OCI-LY7 (cell line): Measurements from ENCODE around the gene SMC6. TPM values are rescaled to one million over a fixed set of nuclear protein-coding genes. Genes with fewer than 3 reads are reported as not detected.

Source experiments
- BruUV-seq: library from RNA; stranded (reverse); fragments of 400-500 nt; replicated peaks from 2 replicates; lab custom pipeline; 2021; lab: Mats Ljungman, UMichigan
- CTCF ChIA-PET: fragments of 300-600 bp; sonication (Branson Sonifier 250); formaldehyde crosslinking; loops from one replicate; lab custom pipeline; 2022; ENCODE audit warnings: antibody characterized with exemption; ENCODE audit not compliant: unreplicated experiment; lab: Charles Lee
- POLR2A ChIA-PET: fragments of 300-600 bp; sonication (Branson Sonifier 250); formaldehyde crosslinking; loops from one replicate; lab custom pipeline; 2022; ENCODE audit warnings: antibody characterized with exemption; lab: Charles Lee
- DNase-seq: peaks from one replicate; pipeline ENCODE4 v3.0.0-alpha.2; 2015; ENCODE audit warnings: low spot score
- H2AFZ ChIP-seq: fragments of 200-600 bp; sonication (generic), shearing (Covaris generic); 2 replicates; pipeline ENCODE4 v1.6.1; 2014; ENCODE audit warnings: mild to moderate bottlenecking, antibody characterized with exemption, low read length, moderate library complexity
- H3K27ac ChIP-seq: fragments of 200-600 bp; sonication (generic); 2 replicates; pipeline ENCODE4 v1.5.1; 2014; ENCODE audit warnings: mixed run types, low read depth, mild to moderate bottlenecking, moderate library complexity, low read length, inconsistent platforms; ENCODE audit not compliant: poor library complexity, severe bottlenecking
- H3K36me3 ChIP-seq: fragments of 200-600 bp; sonication (generic); 2 replicates; pipeline ENCODE4 v1.6.1; 2014; ENCODE audit warnings: mild to moderate bottlenecking, antibody characterized with exemption, low read length, moderate library complexity, mixed read lengths; ENCODE audit not compliant: insufficient read depth
- H3K4me1 ChIP-seq: fragments of 200-600 bp; sonication (generic); 2 replicates; pipeline ENCODE4 v1.5.1; 2014; ENCODE audit warnings: mild to moderate bottlenecking, low read length; ENCODE audit not compliant: insufficient read depth, poor library complexity, severe bottlenecking
- H3K4me2 ChIP-seq: fragments of 200-600 bp; sonication (generic); 2 replicates; pipeline ENCODE4 v1.6.1; 2014; ENCODE audit warnings: mild to moderate bottlenecking, low read length
- H3K4me3 ChIP-seq: fragments of 200-600 bp; sonication (generic); 2 replicates; pipeline ENCODE4 v1.5.1; 2014; ENCODE audit warnings: mild to moderate bottlenecking, low read depth, low read length; ENCODE audit not compliant: poor library complexity, severe bottlenecking
- H3K79me2 ChIP-seq: fragments of 200-600 bp; sonication (generic); 2 replicates; pipeline ENCODE4 v1.6.1; 2016; ENCODE audit warnings: low read depth, mild to moderate bottlenecking, low read length, moderate library complexity, mixed read lengths; ENCODE audit not compliant: insufficient read depth
- H3K9me2 ChIP-seq: fragments of 200-600 bp; sonication (generic); 2 replicates; pipeline ENCODE4 v1.6.1; 2016; ENCODE audit warnings: mild to moderate bottlenecking, low read length, mixed read lengths; ENCODE audit not compliant: insufficient read depth
- H3K9me3 ChIP-seq: fragments of 200-600 bp; sonication (generic); 2 replicates; pipeline ENCODE4 v1.6.1; 2014; ENCODE audit warnings: mild to moderate bottlenecking, mixed run types, low read length, mixed read lengths
- H4K20me1 ChIP-seq: fragments of 200-600 bp; sonication (generic); 2 replicates; pipeline ENCODE4 v1.6.1; 2014; ENCODE audit warnings: mild to moderate bottlenecking, antibody characterized with exemption, low read length, moderate library complexity, mixed read lengths; ENCODE audit not compliant: insufficient read depth
- EZH2phosphoT487 ChIP-seq: fragments of 200-600 bp; sonication (generic); IDR thresholded peaks from 2 replicates; pipeline ENCODE4 v1.6.1; 2018; ENCODE audit warnings: low read depth, borderline replicate concordance, mild to moderate bottlenecking, mixed run types, antibody characterized with exemption, low read length, moderate library complexity, mixed read lengths
- intact Hi-C: fragments of 100-400 bp; cut with micrococcal nuclease; formaldehyde crosslinking; loops from one replicate; pipeline ENCODE4 v1.10.0; 2022; ENCODE audit not compliant: unreplicated experiment
- total RNA-seq, 2 experiments: library from RNA; depleted of rRNA in 1 of 2; stranded (reverse); fragments of >200 nt in 1 of 2; shearing (Covaris generic) in 1 of 2; gene quantifications; 2 replicates each; pipeline ENCODE4 v1.2.3, GENCODE V29; 2014 to 2022
- TF ChIP-seq, protein P1 (sequence below): fragments of 200-600 bp; sonication (generic); conservative IDR thresholded peaks from 2 replicates; pipeline ENCODE4 v1.5.1; 2014; ENCODE audit warnings: mild to moderate bottlenecking, antibody characterized with exemption, low read length, moderate library complexity, mixed read lengths

The SMC6 gene
- total RNA-seq, 2 experiments from 2014 or later, result 37.0 to 62.4 TPM

DNA sequence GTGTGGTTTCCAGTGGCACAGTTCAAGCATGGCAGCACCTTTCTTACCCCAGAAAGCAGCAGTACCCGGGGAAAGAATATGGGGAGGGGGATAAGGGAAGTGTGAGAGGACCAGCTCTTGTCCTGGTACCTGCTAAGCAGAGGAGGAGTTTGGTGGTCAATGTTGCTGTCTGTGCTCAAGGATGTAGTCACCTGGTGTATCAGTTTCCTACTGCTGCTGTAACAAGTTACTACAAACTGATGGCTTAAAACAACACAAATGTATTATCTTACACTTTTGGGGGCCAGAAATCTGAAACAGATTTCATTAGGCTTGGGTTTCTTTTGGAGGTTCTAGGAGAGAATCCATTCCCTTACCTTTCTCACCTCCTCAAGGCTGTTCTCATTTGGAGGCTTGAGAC, 135.7 kb downstream of the SMC6 start:
- TF ChIP-seq, protein P1, sequence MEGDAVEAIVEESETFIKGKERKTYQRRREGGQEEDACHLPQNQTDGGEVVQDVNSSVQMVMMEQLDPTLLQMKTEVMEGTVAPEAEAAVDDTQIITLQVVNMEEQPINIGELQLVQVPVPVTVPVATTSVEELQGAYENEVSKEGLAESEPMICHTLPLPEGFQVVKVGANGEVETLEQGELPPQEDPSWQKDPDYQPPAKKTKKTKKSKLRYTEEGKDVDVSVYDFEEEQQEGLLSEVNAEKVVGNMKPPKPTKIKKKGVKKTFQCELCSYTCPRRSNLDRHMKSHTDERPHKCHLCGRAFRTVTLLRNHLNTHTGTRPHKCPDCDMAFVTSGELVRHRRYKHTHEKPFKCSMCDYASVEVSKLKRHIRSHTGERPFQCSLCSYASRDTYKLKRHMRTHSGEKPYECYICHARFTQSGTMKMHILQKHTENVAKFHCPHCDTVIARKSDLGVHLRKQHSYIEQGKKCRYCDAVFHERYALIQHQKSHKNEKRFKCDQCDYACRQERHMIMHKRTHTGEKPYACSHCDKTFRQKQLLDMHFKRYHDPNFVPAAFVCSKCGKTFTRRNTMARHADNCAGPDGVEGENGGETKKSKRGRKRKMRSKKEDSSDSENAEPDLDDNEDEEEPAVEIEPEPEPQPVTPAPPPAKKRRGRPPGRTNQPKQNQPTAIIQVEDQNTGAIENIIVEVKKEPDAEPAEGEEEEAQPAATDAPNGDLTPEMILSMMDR, result no peak
- TF ChIP-seq EZH2phosphoT487, result no peak
- POLR2A ChIA-PET, result no interaction called here
- Histone ChIP-seq H2AFZ (no peak overlapping the region), H3K79me2 (no peaks in the 10 kb centered on the region), H3K9me2 (no peaks in the 10 kb centered on the region), H3K4me2 (no peak overlapping the region), H3K36me3 (no peaks in the 10 kb centered on the region), H3K4me1 (no peaks in the 10 kb centered on the region), H3K9me3 (no peaks in the 10 kb centered on the region), H3K27ac (no peak overlapping the region), H4K20me1 (no peaks in the 10 kb centered on the region), H3K4me3 (no peak overlapping the region)
- BruUV-seq, result no TSS peak
- CTCF ChIA-PET, result no interaction called here
- intact Hi-C loops, result no loop called here
- no peak for DNase-seq

DNA sequence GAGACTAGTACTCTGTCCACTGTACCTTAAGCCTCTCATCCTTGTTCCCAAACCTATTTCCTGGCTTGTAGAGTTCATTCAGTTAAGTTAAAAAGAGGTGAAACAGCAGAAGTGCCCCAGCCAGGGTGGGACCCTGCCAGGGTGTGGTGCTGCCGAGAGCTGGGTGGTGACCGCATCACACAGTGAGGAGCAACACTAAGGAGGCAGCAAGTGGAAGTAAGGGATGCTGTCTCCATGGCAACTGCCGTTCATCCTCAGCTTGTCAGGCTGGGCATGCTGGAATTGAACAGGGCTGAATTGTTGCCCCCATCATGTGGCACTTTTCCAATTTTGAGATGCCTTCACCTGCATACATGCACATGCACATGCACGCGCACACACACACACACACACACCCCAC, 136.1 kb downstream of the SMC6 start:
- Histone ChIP-seq H3K9me3 (no peaks in the 10 kb centered on the region), H3K4me3 (no peak overlapping the region), H4K20me1 (no peaks in the 10 kb centered on the region), H3K9me2 (no peaks in the 10 kb centered on the region), H3K4me2 (no peak overlapping the region), H3K79me2 (no peaks in the 10 kb centered on the region), H2AFZ (no peak overlapping the region), H3K36me3 (no peaks in the 10 kb centered on the region), H3K27ac (no peak overlapping the region), H3K4me1 (no peaks in the 10 kb centered on the region)
- no peak for DNase-seq
- intact Hi-C loops, result no loop called here
- no peak for TF ChIP-seq EZH2phosphoT487
- TF ChIP-seq, protein P1, result no peak
- CTCF ChIA-PET, result interaction anchor here (0.6 kb wide), 1 partner anchor 170 kb away, joined by 4 read pairs; no protein-coding TSS in a partner anchor
- BruUV-seq, result no TSS peak
- POLR2A ChIA-PET, result interaction anchor here (0.7 kb wide), 1 partner anchor 345 kb away, joined by 3 read pairs; no protein-coding TSS in a partner anchor

DNA sequence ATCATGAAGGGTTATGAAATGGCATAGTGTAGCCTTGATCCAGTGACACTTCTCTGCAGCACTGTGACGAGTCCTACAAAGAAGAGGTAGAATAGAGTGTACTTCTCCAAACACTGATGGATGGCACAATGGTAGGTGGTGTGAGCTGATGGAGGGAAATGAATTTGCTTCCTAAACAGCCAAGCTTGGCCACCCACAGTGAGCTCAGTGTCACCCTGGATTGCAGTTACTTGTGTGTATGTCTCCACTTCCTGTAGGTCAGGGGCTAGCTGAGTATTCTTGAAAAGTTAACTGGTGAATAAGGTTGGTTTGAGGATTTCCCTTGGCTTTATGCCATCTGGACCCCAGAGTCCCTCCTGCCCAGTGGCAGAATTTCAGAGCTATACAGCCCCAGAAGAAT, 137.2 kb downstream of the SMC6 start:
- no peaks in the 10 kb centered on the region for H4K20me1 ChIP-seq
- DNase-seq, result no peak
- H3K4me3 ChIP-seq, result no peak overlapping the region
- intact Hi-C loops, result no loop called here
- H3K9me2 ChIP-seq, result no peaks in the 10 kb centered on the region
- no TSS peak for BruUV-seq
- H3K27ac ChIP-seq, result no peak overlapping the region
- POLR2A ChIA-PET, result no interaction called here
- TF ChIP-seq, protein P1, result no peak
- no peak overlapping the region for H3K4me2 ChIP-seq
- CTCF ChIA-PET, result no interaction called here
- no peaks in the 10 kb centered on the region for H3K9me3 ChIP-seq
- H3K36me3 ChIP-seq, result no peaks in the 10 kb centered on the region
- no peak overlapping the region for H2AFZ ChIP-seq
- H3K79me2 ChIP-seq, result no peaks in the 10 kb centered on the region
- H3K4me1 ChIP-seq, result no peaks in the 10 kb centered on the region
